GM18498 (cell line): ENCODE data around the gene CCSER1.
"Not testable (repeated sequence)": the region's sequence is repeated elsewhere in the genome, so short reads cannot be mapped to it uniquely, and the experiment has no call there.

Experiments used
- ATAC-seq: cut with Tn5 transposase; IDR thresholded peaks from one replicate; pipeline ENCODE4 v1.9.1; 2021; ENCODE audit warnings: mild to moderate bottlenecking, moderate library complexity; ENCODE audit not compliant: unreplicated experiment

The CCSER1 gene

GRCh38 chr4:91226867-91227266 lies 1099.7 kb downstream of the CCSER1 start:
- ATAC-seq: no peak

GRCh38 chr4:91228659-91229058 lies 1101.5 kb downstream of the CCSER1 start:
- ATAC-seq: no peak

- no peak for ATAC-seq
Measured at GRCh38 chr4:91233164-91233563, 1106.0 kb downstream of the CCSER1 start.

- ATAC-seq: no peak
Measured at GRCh38 chr4:91243132-91243531, 1115.9 kb downstream of the CCSER1 start.

GRCh38 chr4:91256043-91256442 lies 1128.8 kb downstream of the CCSER1 start:
- ATAC-seq: no peak

GRCh38 chr4:91256751-91257150 lies 1129.6 kb downstream of the CCSER1 start:
- ATAC-seq: no peak

GRCh38 chr4:91257721-91258120 lies 1130.5 kb downstream of the CCSER1 start:
- ATAC-seq: no peak

GRCh38 chr4:91258326-91258725 lies 1131.1 kb downstream of the CCSER1 start:
- ATAC-seq: no peak

- no peak for ATAC-seq
Measured at GRCh38 chr4:91267543-91267942, 1140.3 kb downstream of the CCSER1 start.

GRCh38 chr4:91268481-91268880 lies 1141.3 kb downstream of the CCSER1 start:
- not testable (repeated sequence) for ATAC-seq

GRCh38 chr4:91268913-91269312 lies 1141.7 kb downstream of the CCSER1 start:
- ATAC-seq: no peak

- ATAC-seq: no peak
Measured at GRCh38 chr4:91279899-91280298, 1152.7 kb downstream of the CCSER1 start.

- ATAC-seq: no peak
Measured at GRCh38 chr4:91280551-91281290, 1153.5 kb downstream of the CCSER1 start.

- no peak for ATAC-seq
Measured at GRCh38 chr4:91282217-91282616, 1155.0 kb downstream of the CCSER1 start.

GRCh38 chr4:91283726-91284230 lies 1156.6 kb downstream of the CCSER1 start:
- no peak for ATAC-seq

GRCh38 chr4:91284480-91284879 lies 1157.3 kb downstream of the CCSER1 start:
- ATAC-seq: no peak

GRCh38 chr4:91285487-91285886 lies 1158.3 kb downstream of the CCSER1 start:
- no peak for ATAC-seq

- no peak for ATAC-seq
Measured at GRCh38 chr4:91288702-91289311, 1161.6 kb downstream of the CCSER1 start.

GRCh38 chr4:91298156-91298700 lies 1171.0 kb downstream of the CCSER1 start:
- ATAC-seq: no peak

GRCh38 chr4:91298824-91299223 lies 1171.6 kb downstream of the CCSER1 start:
- no peak for ATAC-seq

GRCh38 chr4:91302120-91302519 lies 1174.9 kb downstream of the CCSER1 start:
- no peak for ATAC-seq

- no peak for ATAC-seq
Measured at GRCh38 chr4:91304292-91304691, 1177.1 kb downstream of the CCSER1 start.
